GM19455 (cell line): ENCODE data around the gene ADCY2.

ENCODE experiments used
- ATAC-seq: cut with Tn5 transposase; IDR thresholded peaks from one replicate; pipeline ENCODE4 v1.9.1; 2021; ENCODE audit not compliant: unreplicated experiment

ADCY2 gene

DNA sequence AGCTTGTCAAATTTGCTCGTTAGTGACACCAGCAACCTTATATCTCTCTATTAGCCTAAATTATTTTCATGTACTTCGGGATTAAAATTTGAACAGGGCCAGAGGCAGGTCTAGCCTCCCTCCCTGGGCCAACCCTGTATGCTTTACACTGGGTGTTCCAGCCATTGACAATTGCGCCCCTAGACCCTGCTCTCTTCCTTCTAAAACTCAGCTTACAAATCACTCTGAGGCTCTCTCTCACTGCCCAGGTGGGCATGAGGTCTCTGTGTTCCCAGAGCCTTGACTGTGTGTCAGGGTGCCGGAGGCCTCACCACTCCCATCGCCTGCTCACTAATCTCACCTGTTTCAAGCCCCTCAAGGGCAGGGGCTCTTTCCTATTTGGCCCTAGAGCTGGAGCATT is 461.4 kb downstream of the ADCY2 start:
- no peak for ATAC-seq

DNA sequence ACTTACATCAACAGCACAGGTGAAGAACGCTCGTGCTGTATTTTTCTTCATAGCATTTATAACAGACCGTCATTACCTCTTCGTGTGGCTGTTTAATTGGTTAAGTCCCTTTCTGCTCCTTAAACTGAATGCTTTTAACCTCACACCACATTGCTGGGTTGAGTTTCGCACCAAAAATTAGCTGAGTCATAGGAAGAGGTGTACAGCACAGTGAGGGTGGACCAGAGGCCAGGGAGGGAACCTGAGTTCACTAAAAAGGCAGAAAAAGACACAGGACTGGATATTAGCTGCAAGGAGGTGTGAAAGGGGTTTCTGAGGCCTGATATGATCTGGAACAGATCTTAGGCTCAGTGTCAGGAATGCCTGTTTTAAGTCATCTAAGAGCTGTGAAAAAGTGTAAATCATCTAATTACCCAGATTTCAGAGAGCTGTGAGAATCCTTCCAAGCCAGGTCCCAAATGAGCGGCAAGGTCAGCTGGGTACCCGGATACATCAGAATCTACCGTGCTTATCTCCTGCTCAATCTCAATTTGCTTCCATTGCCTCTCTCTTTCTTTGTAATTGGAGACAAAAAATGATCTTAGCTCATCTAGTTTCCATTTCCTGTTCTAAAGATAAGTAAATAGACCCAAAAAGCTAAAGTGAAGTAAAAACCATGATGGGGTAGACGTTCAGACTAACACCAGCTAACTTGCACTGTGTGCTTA is 462.1 kb downstream of the ADCY2 start:
- ATAC-seq: no peak

DNA sequence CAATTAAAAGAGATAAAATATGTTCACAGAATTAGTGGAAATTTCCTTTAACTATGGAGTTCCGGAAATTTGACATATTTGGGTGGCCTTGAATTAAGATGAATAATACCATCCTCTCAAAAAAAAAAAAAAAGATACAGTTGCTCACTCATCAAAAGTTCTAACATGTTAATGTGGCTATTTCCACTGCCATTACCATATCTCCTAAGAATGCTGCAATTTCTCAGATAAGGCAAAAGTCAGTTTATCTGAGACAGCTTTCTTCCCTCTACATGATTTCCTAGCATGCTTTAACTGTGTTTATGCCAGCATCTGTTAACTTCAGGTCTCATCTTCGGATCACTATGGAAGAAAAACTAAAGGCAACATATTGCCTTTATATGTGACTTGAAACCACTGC is 470.3 kb downstream of the ADCY2 start:
- no peak for ATAC-seq

DNA sequence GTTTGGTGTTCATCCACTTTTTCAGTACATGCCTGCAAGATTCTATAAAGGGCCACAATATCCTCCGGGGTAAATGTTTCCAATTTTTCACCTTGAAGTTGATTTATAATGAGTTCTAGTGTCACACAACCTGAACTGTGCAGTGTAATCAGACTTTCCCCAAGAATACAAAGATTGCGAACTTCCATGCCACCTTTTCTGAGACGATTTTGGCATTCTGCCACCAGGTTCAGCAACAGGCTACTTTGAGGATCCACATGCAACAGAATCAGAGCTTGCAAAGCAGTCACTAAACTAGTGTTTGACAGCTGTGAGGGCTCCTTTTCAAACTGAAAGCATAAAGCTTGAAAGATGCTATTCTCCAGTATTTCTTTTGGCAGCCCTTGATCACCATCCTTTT is 471.3 kb downstream of the ADCY2 start:
- ATAC-seq: no peak

DNA sequence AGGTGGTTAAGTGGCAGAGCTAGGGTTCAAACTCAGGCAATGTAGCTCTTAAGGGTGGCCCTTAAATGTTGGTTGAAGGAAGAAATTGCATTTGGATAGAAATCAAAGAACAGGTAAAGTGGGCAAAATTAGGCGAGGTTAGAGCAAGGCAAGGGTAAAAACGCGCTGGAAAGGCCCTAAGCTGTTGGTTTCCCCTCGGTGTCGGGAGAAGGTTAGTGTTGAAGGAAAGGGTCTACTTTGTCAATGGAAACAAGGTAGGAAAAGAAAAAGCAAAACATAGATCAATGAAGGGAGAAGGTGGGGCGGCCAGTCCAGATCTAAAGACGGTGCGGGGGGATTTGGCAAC is 472.5 kb downstream of the ADCY2 start:
- no peak for ATAC-seq

DNA sequence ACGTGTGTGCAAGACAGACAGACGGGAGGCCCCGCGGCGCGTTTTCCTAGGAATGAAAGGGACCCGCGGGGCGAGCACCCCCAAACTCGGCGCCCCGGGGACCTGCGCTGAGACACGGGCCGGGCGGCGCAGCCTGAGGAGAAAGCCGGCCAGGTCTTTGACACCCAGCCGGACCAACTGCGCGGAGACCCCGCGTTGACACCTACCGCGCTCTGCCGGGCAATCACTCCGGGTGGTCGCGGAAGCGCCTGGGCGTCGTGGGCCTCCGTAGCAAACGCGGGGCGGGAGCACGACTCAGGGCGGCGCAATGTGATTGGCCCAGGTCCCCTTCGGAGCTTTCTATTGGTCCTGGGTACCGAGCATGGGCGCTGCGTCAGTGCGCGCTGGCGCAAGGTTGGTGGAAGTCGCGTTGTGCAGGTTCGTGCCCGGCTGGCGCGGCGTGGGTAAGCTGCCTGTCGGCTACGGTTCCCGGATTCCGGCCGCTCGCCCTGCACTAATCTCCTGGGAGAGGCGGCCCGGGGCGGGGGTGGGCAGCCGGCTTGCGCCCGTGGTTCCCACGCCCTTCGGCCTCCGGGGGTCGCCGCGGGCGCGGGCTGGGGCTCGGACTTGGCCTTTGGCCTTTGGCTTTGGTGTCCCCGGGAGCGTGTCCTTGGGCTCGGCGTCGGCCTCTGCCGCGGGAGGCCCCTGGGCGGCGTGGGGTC is 473.0 kb downstream of the ADCY2 start, which contains the start of the genes FASTKD3 and MTRR:
Gene FASTKD3 (minus strand): TSS at position 259 of the 701 bp plus-strand sequence. CDS start 948 bp downstream, outside the sequence.
Gene MTRR (plus strand): TSS at position 376 of the 701 bp plus-strand sequence. CDS start 1,647 bp downstream, outside the sequence.
- ATAC-seq: peak; percentile 95

DNA sequence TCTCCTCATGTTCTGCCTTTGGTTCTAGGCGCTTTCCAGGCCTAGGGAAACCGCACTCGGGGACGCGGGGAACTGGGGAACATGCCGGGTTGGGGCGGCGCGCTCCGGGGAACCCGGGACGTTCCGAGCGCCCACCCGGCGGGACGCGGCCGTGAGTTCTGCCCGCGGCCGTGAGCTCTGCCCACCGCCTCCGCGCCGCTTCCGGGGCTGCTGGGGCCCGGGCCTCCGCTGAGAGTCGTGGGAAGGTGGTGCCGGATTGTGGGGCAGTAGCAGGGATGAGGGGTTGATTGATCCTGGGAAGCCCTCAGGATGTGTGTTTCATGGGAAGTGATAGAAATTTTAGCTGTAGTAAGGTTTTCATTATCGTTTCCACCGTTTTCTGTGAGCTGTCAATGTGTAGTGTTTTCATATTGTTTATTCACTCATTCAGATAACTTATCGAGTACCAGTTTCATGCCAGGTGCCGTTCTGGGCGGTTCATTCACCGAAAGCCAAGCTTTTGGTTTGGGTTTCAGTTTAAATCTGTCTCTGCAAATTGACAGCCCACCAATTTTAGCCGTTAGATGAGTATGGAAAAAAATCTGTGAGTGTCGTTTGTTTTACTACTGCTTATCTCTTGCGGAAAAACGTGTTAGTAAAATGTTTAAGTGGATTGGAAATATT is 473.7 kb downstream of the ADCY2 start:
- ATAC-seq: peak; percentile 25

DNA sequence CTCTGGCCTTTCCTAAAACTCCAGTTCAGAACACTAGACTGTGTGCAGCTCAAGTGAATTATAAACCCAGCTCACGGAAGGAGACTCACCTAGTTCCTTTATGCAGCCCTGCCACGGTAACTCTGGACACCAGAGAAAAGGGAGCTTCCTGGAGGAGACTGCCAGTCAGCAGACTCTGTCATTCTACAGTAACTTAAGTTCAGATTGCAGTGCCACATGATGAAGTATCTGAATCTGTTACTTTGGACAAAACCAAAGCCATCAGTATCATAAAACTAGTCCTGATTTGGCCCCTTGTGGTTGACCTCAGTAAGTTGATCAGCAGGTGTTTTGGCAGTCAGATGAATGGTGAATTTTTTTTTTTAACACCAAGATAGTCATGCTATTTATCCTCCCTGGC is 475.7 kb downstream of the ADCY2 start:
- peak; percentile 25 for ATAC-seq

DNA sequence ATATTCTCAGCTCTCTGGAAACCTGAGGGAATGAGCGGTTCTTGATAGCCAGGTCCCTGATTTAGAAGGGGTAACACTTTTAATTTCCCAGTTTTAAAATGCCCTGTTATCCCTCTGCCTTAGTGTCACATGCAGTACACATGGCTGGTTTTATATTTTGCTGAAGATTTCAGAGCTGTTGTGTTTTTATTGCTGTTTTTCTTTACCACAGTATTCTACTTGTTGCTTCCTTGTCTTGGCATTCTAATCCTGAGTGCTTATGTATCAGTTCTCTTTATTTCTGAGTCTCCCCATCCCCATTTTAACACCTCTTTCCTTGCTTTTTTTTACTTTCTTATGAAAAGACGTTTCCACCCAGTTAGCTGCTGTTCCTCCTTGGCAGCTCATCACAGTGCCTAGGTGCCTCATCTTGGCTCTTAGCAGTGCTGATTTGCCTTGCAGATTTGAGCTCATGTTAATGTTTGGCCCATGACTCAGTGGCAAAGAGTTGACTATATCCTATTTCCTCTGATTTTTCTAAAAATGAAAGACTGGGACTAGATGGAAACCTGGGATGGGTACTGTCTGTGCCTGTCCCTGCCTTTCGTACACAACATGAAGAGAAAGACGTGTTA is 476.7 kb downstream of the ADCY2 start:
- no peak for ATAC-seq

DNA sequence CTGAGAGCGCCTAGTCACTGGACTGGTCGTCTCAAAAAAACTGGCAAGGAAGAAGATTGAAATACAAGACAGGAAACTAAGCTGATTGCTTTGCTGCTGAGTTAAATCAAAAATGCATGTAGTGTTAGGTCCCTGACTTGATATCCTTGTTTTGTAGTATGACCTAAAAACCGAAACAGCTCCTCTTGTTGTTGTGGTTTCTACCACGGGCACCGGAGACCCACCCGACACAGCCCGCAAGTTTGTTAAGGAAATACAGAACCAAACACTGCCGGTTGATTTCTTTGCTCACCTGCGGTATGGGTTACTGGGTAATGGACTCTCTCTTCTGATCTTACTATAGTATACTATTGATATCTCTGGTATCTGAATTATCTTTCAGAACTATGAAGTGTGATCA is 477.3 kb downstream of the ADCY2 start:
- no peak for ATAC-seq

DNA sequence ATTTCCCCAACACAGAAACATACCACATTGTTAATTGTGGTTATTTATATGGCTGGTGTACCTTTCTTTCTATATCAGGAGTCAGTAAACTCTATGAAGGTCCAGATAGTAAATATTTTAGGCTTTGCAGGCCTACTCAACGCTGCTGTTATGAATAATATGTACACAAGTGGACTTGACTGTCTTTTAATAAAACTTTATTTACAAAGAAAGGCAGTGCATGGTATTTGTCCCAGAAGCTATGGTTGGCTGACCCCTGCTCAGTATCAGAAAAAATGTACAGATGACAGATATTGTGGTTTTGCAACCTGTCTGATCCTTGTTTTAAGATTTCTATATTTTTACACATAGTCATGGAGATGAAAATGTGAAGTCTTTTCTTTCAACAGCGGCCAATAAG is 478.7 kb downstream of the ADCY2 start:
- ATAC-seq: no peak

DNA sequence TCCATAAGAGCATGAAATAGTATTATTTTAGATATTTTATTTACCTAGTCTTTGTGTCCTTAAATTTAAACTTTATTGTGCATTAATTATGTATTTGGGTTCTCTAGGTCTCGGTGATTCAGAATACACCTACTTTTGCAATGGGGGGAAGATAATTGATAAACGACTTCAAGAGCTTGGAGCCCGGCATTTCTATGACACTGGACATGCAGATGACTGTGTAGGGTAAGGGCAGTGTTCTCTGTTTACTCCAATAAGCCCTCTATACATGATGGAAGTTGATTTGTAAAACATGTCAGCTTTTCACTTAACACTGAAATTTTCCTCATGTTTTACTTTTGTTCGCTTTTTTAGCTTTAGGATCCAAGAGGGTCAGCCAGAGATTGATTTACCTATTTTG is 479.2 kb downstream of the ADCY2 start:
- no peak for ATAC-seq

DNA sequence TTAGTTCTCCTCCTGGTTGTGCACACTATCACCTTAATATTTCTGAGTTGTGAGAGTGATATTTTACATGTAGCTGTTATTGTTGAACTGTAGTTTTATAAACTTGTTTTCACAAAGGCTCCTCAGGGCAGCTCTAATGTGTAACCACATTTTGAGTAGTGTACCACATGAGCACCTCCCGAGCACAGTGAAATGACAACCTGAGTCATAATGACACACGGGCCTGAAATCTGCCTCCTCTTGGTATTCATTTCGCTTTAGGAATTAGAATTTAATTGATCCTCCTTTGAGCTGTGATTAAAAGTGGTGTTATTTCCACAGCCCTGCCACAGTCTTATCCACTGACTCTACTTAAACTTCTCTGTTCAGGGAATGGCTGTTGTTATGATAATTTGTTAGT is 480.9 kb downstream of the ADCY2 start:
- peak; percentile 54 for ATAC-seq

DNA sequence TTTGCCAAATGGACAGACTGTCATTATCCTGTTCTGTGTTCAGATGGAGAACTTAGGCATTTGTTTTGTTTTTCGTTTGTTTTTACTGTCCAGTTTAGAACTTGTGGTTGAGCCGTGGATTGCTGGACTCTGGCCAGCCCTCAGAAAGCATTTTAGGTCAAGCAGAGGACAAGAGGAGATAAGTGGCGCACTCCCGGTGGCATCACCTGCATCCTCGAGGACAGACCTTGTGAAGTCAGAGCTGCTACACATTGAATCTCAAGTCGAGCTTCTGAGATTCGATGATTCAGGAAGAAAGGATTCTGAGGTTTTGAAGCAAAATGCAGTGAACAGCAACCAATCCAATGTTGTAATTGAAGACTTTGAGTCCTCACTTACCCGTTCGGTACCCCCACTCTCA is 481.9 kb downstream of the ADCY2 start:
- ATAC-seq: no peak

DNA sequence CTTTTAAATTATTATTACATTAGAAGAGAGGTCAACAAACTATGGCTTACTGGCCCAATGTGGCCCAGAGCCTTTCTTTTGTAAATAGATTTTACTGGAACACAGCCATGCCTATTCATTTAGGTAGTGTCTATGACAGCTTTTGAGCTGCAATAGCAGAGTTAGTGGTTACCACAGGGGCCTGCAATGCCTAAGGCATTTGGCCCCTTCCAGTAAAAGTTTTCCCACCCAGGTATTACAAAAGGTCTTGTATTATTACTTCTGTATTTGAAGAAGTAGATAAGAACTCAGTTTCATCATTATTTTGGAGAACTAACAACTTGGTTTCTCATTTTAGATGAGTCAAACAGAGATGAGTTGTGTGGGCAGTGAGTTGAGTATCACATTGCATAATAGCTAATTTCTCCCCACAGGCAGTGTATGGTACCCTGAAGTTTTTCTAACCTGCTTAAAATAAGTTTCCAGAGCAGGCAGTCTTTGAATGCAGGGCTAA is 482.5 kb downstream of the ADCY2 start:
- ATAC-seq: peak; percentile 92
